ENCODE measurements around the gene SFSWAP. TPM values are rescaled to one million over a fixed set of nuclear protein-coding genes. Genes with fewer than 3 reads are reported as not detected.

SFSWAP gene
- total RNA-seq, 1 experiment from 2014 or later = 50.4 TPM

- H3K9ac ChIP-seq (ENCODE audit: low read length) = no peak overlapping the region
- no peak for DNase-seq (ENCODE audit: low read depth, low spot score)
- H3K4me2 ChIP-seq (ENCODE audit: low read length) = no peak overlapping the region
- H3K4me1 ChIP-seq (ENCODE audit: control insufficient read depth in 1 of 2, insufficient read depth in 2 of 2, low read length in 2 of 2) = no peaks in the 10 kb centered on the region
- H3K36me3 ChIP-seq (ENCODE audit: control insufficient read depth in 1 of 2, insufficient read depth in 2 of 2, low read length in 2 of 2) = peaks cover 43 to 52% of the 10 kb centered on the region in 2 experiments
- ATAC-seq = no peak
- no peak overlapping the region for H3K4me3 ChIP-seq (replicated peaks in 1 of 2; ENCODE audit: low read depth in 1 of 2, low read length in 2 of 2)
- no peak for TF ChIP-seq EZH2phosphoT487 (IDR thresholded peaks at IDR 0.05; ENCODE audit: borderline replicate concordance)
- no peak for TF ChIP-seq POLR2AphosphoS5 (IDR thresholded peaks at IDR 0.05; ENCODE audit: low read depth, low read length)
- no peak for TF ChIP-seq ELF1 (IDR thresholded peaks at IDR 0.05; ENCODE audit: borderline replicate concordance, low read depth)
- TF ChIP-seq CTCF (IDR thresholded peaks at IDR 0.05 in 2 of 3, conservative IDR thresholded peaks at IDR 0.05 in 1 of 3; ENCODE audit: borderline replicate concordance in 1 of 3, insufficient read depth in 1 of 3, low read depth in 2 of 3, low read length in 2 of 3) = no peak
- TF ChIP-seq RAD21 (IDR thresholded peaks at IDR 0.05; ENCODE audit: low read depth) = no peak
- H4K20me1 ChIP-seq (ENCODE audit: insufficient read depth) = no peaks in the 10 kb centered on the region; the same call in 1 of the 2 replicates
- peaks cover 16% of the 10 kb centered on the region for H3K79me2 ChIP-seq (ENCODE audit: insufficient read depth, low read length)
- no peak overlapping the region for H2AFZ ChIP-seq (ENCODE audit: low read depth, low read length, poor library complexity, severe bottlenecking)
- BruUV-seq (replicated peaks) = no TSS peak
- no peaks in the 10 kb centered on the region for H3K9me3 ChIP-seq (ENCODE audit: control insufficient read depth in 1 of 2, insufficient read depth in 1 of 2, low read depth in 1 of 2, low read length in 2 of 2)
- POLR2A ChIA-PET = no interaction called here
- no peak overlapping the region for H3K27ac ChIP-seq (ENCODE audit: low read depth, low read length)
- no peaks in the 10 kb centered on the region for H3K27me3 ChIP-seq (ENCODE audit: insufficient read depth, low read length)
- H3K9me2 ChIP-seq (ENCODE audit: insufficient read depth) = no peaks in the 10 kb centered on the region
- intact Hi-C loops (cut with micrococcal nuclease) = no loop called here
- RAD21 ChIA-PET (ENCODE audit: low non-redundant PET in 1 of 2, low total read pairs in 2 of 2, uncharacterized antibody in 2 of 2, unreplicated experiment in 2 of 2) = no interaction called here
- CTCF ChIA-PET = no interaction called here
These were observed 42.9 kb downstream of the SFSWAP start for GRCh38 chr12:131753757-131754156.

- ATAC-seq (no peak), DNase-seq (ENCODE audit: low read depth, low spot score) (no peak)
- ChIA-PET POLR2A (no interaction called here), CTCF (no interaction called here), RAD21 (ENCODE audit: low non-redundant PET in 1 of 2, low total read pairs in 2 of 2, uncharacterized antibody in 2 of 2, unreplicated experiment in 2 of 2) (no interaction called here)
- no peak overlapping the region for H2AFZ ChIP-seq (ENCODE audit: low read depth, low read length, poor library complexity, severe bottlenecking)
- no peak overlapping the region for H3K4me3 ChIP-seq (replicated peaks in 1 of 2; ENCODE audit: low read depth in 1 of 2, low read length in 2 of 2)
- H3K36me3 ChIP-seq (ENCODE audit: control insufficient read depth in 1 of 2, insufficient read depth in 2 of 2, low read length in 2 of 2) = peaks cover 46 to 51% of the 10 kb centered on the region in 2 experiments
- no peaks in the 10 kb centered on the region for H3K4me1 ChIP-seq (ENCODE audit: control insufficient read depth in 1 of 2, insufficient read depth in 2 of 2, low read length in 2 of 2)
- H3K9me2 ChIP-seq (ENCODE audit: insufficient read depth) = no peaks in the 10 kb centered on the region
- H4K20me1 ChIP-seq (ENCODE audit: insufficient read depth) = no peaks in the 10 kb centered on the region; the same call in 1 of the 2 replicates
- no peaks in the 10 kb centered on the region for H3K9me3 ChIP-seq (ENCODE audit: control insufficient read depth in 1 of 2, insufficient read depth in 1 of 2, low read depth in 1 of 2, low read length in 2 of 2)
- no peak overlapping the region for H3K27ac ChIP-seq (ENCODE audit: low read depth, low read length)
- intact Hi-C loops (cut with micrococcal nuclease) = no loop called here
- no TSS peak for BruUV-seq (replicated peaks)
- H3K79me2 ChIP-seq (ENCODE audit: insufficient read depth, low read length) = peaks cover 12% of the 10 kb centered on the region; the same call in 1 of the 2 replicates
- no peak overlapping the region for H3K4me2 ChIP-seq (ENCODE audit: low read length)
- H3K9ac ChIP-seq (ENCODE audit: low read length) = no peak overlapping the region
- no peaks in the 10 kb centered on the region for H3K27me3 ChIP-seq (ENCODE audit: insufficient read depth, low read length)
- TF ChIP-seq ZFX (IDR thresholded peaks at IDR 0.05) (no peak), REST (IDR thresholded peaks at IDR 0.05; ENCODE audit: low read depth) (no peak), EZH2 (IDR thresholded peaks at IDR 0.05) (no peak), CBX3 (IDR thresholded peaks at IDR 0.05; ENCODE audit: low read depth) (no peak), ZNF274 (IDR thresholded peaks at IDR 0.05; ENCODE audit: low read depth, low read length) (no peak), POLR2AphosphoS5 (IDR thresholded peaks at IDR 0.05; ENCODE audit: low read depth, low read length) (no peak), FOSL1 (IDR thresholded peaks at IDR 0.05; ENCODE audit: low read depth) (no peak), SP1 (IDR thresholded peaks at IDR 0.05; ENCODE audit: low read depth) (no peak), EZH2phosphoT487 (IDR thresholded peaks at IDR 0.05; ENCODE audit: borderline replicate concordance) (no peak), JUND (IDR thresholded peaks at IDR 0.05) (no peak), CEBPB (IDR thresholded peaks at IDR 0.05; ENCODE audit: low read depth) (no peak), POLR2A (IDR thresholded peaks at IDR 0.05; ENCODE audit: borderline replicate concordance, extremely low read depth, insufficient read depth, insufficient read length) (no peak), SIN3A (IDR thresholded peaks at IDR 0.05; ENCODE audit: low read depth) (no peak), EGR1 (IDR thresholded peaks at IDR 0.05; ENCODE audit: low read depth) (no peak), ELF1 (IDR thresholded peaks at IDR 0.05; ENCODE audit: borderline replicate concordance, low read depth) (no peak), TCF7L2 (IDR thresholded peaks at IDR 0.05; ENCODE audit: borderline replicate concordance, extremely low read depth, insufficient read depth, insufficient read length) (no peak)
These were observed 43.3 kb downstream of the SFSWAP start for GRCh38 chr12:131754184-131754583.
